NCI-H345 treated with DMSO at 0.1 percent for 48 hours (cell line): ENCODE results near the gene SETDB2.
"Not testable (repeated sequence)": the region's sequence is repeated elsewhere in the genome, so short reads cannot be mapped to it uniquely, and the experiment has no call there.

Source experiments
- DNase-seq: peaks from one replicate; lab custom pipeline; 2025; ENCODE audit not compliant: unreplicated experiment; lab: John Stamatoyannopoulos, UW

Gene SETDB2

GRCh38 chr13:49464621-49465325 is 20.7 kb downstream of the SETDB2 start:
- DNase-seq: no peak

GRCh38 chr13:49466292-49466838 is 22.3 kb downstream of the SETDB2 start:
- no peak for DNase-seq

- no peak for DNase-seq
Observed at GRCh38 chr13:49472186-49472585, 28.1 kb downstream of the SETDB2 start.

- no peak for DNase-seq
Observed at GRCh38 chr13:49476529-49476928, 32.5 kb downstream of the SETDB2 start.

GRCh38 chr13:49481788-49482187 is 37.7 kb downstream of the SETDB2 start:
- DNase-seq: no peak

GRCh38 chr13:49488563-49488962 is 44.5 kb downstream of the SETDB2 start:
- DNase-seq: no peak

GRCh38 chr13:49494645-49495044 is 50.6 kb downstream of the SETDB2 start:
- no peak for DNase-seq

- DNase-seq: no peak
Observed at GRCh38 chr13:49495783-49496762, 52.0 kb downstream of the SETDB2 start, which contains the start of gene PHF11. Gene PHF11 (plus strand): TSS chr13:49495953. CDS start chr13:49496002, 49 bp downstream.

GRCh38 chr13:49496837-49497236 is 52.8 kb downstream of the SETDB2 start:
- DNase-seq: not testable (repeated sequence)

GRCh38 chr13:49497272-49497671 is 53.2 kb downstream of the SETDB2 start:
- no peak for DNase-seq

- no peak for DNase-seq
Observed at GRCh38 chr13:49498206-49498605, 54.1 kb downstream of the SETDB2 start.

- DNase-seq: no peak
Observed at GRCh38 chr13:49499889-49500660, 56.0 kb downstream of the SETDB2 start.

- no peak for DNase-seq
Observed at GRCh38 chr13:49502954-49503353, 58.9 kb downstream of the SETDB2 start.

GRCh38 chr13:49503951-49504350 is 59.9 kb downstream of the SETDB2 start:
- DNase-seq: no peak

GRCh38 chr13:49512578-49512977 is 68.5 kb downstream of the SETDB2 start:
- no peak for DNase-seq

- DNase-seq: no peak
Observed at GRCh38 chr13:49516467-49516866, 72.4 kb downstream of the SETDB2 start.

- no peak for DNase-seq
Observed at GRCh38 chr13:49517461-49517860, 73.4 kb downstream of the SETDB2 start.

- DNase-seq: no peak
Observed at GRCh38 chr13:49521224-49521623, 77.2 kb downstream of the SETDB2 start.

GRCh38 chr13:49524740-49525501 is 80.8 kb downstream of the SETDB2 start:
- DNase-seq: no peak

- no peak for DNase-seq
Observed at GRCh38 chr13:49527123-49527522, 83.0 kb downstream of the SETDB2 start.
